HCT116 (cell line): ENCODE results near the gene ZXDC.

Source experiments
- CTCF ChIP-seq, 3 experiments: fragments of 200-600 bp in 1 of 3; sonication (generic) in 1 of 3; IDR thresholded peaks in 2 of 3; conservative IDR thresholded peaks in 1 of 3; 2 replicates each; pipeline ENCODE4 v1.5.1; 2012 to 2017; ENCODE audit warnings: low read depth in 2 of 3, low read length in 2 of 3, antibody characterized with exemption in 1 of 3, borderline replicate concordance in 1 of 3, control low read depth in 1 of 3, mild to moderate bottlenecking in 1 of 3, mixed read lengths in 1 of 3, mixed run types in 1 of 3, moderate library complexity in 1 of 3; ENCODE audit not compliant: insufficient read depth in 1 of 3
- POLR2A ChIP-seq: IDR thresholded peaks from 2 replicates; pipeline ENCODE4 v1.7.0; 2011; ENCODE audit warnings: borderline replicate concordance; ENCODE audit not compliant: insufficient read depth, insufficient read length; ENCODE audit errors: extremely low read depth
- POLR2AphosphoS5 ChIP-seq: IDR thresholded peaks from 2 replicates; pipeline ENCODE4 v1.6.1; 2011; ENCODE audit warnings: mild to moderate bottlenecking, low read depth, low read length, moderate library complexity
- REST ChIP-seq: IDR thresholded peaks from 2 replicates; pipeline ENCODE4 v1.6.1; 2012; ENCODE audit warnings: low read depth

DNA sequence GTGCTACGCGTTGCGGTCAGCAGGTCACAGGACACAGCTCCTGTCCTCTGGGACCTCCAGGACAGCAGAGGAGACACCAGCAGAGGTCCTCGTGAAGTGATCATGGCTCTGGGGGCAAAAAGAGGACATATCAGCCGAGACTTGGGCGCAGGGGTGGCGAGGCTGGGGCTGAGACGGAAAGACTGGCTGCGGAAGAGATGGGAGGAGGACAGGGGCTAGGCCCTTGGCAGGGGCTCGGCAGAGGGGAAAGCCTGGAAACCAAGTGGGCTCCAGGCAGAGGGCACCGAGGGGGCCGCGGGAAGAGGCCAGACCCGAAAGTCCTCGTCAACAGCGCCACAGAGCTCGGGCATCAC is 85.9 kb downstream of the ZXDC start:
- TF ChIP-seq POLR2A (no peak), REST (no peak), CTCF (IDR thresholded peaks at IDR 0.05 in 2 of 3, conservative IDR thresholded peaks at IDR 0.05 in 1 of 3; ENCODE audit: borderline replicate concordance in 1 of 3, insufficient read depth in 1 of 3, low read depth in 2 of 3, low read length in 2 of 3) (no peak), POLR2AphosphoS5 (no peak)
